Fibroblast of peridontal ligament (primary cell): ENCODE results near the gene RB1.
"Not testable (repeated sequence)": the region's sequence is repeated elsewhere in the genome, so short reads cannot be mapped to it uniquely, and the experiment has no call there.

ENCODE experiments used
- DNase-seq: peaks from one replicate; pipeline ENCODE4 v3.0.0-alpha.2; 2010; ENCODE audit errors: extremely low read depth

RB1 gene

DNA sequence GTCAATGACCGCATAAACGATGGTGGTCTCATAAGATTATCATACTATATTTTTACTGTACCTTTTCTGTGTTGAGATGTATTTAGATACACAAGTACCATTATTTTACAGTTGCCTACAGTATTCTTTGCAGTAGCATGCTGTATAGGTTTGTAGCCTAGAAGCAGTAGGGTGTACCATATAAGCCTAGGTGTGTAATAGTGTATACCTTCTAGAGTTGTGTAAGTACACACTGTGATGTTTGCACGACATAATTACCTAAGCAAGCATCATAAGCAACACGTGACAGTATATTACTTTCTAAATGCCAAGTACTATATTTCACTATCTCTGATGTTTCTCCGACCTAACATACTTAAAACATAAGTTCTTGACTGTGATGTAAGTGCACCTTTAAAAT lies 106.6 kb downstream of the RB1 start:
- DNase-seq: peak; percentile 30

DNA sequence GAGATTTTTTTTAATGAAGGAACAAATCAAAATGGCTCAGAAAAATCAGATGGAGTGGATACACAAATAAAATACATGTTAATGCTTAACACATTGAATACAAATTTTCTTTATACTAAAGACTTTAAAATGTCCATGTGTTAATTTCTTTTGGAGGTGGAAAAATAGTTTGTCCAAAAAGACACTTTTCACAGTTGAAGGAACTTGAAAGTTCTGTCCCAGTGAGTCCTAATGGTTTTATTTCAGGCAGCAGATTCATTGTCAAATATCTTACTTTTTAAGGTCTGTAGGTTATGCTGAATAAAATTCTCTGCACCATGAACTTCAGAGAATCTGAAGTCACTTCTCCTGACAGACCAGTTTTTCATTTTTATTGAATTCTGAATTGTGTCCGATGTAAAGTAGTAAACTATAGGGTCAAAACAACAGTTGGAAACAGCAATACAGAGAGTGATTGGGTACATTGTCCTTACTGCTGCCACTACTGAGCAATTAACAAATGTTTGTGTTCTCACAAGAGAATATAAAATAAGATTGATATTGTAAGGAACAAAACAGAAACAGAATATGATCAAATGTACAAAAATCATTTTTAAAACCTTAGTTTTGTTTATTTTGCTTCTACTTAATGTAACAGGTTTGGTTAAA lies 107.7 kb downstream of the RB1 start:
- DNase-seq: peak; percentile 35

- peak; percentile 55 for DNase-seq
These were observed 108.4 kb downstream of the RB1 start for GRCh38 chr13:48411841-48412531.

- peak; percentile 83 for DNase-seq
These were observed 109.4 kb downstream of the RB1 start, which contains the start of gene LPAR6 for GRCh38 chr13:48412881-48413351. LPAR6 (minus strand) TSS chr13:48413113; CDS start chr13:48412423, 690 bp downstream.

DNA sequence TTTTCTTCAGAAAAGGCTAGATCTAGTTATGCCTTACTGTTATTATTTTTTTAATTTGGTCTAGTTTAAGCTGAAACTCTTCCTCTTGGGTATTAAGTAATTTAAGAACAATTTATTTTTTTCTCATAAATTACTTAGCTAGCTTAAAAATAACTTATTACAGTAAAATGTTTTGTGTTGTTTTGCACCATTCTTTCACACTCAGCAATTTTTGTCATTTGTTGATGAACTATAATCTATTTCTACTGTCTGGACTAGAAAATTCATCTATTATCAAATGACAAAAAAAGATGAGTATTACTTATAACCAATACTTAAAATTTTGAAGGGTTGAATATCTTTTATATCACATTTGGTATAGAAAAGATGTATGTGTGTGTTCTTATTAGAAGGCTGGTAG lies 111.0 kb downstream of the RB1 start:
- DNase-seq: no peak

DNA sequence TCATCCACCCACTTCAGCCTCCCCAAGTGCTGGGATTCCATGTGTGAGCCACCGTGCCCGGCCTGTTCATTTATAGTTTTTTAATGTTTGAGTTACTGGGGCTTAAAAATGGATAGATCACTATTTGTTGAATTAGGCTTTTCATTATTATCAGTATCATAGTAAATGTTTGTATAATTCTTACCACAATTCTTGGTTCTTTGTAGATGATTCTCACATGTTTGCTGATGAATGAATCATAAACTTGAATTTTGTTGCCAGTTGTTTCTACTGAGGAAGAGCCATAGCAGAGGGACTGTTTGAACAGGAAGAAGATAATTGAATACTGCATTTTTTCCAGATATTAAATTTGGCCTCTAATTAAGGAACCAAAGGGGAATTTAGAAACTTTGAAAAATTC lies 112.0 kb downstream of the RB1 start:
- DNase-seq: no peak

DNA sequence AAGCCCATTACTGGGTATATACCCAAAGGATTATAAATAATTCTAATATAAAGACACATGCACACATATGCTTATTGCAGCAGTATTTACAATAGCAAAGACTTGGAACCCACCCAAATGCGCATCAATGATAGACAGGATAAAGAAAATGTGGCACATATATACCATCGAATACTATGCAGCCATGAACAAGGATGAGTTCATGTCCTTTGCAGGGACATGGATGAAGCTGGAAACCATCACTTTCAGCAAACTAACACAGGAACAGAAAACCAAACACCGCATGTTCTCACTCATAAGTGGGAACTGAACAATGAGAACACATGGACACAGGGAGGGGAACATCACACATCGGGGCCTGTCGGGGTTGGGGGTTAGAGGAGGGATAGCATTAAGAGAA lies 118.5 kb downstream of the RB1 start:
- DNase-seq: not testable (repeated sequence)

- DNase-seq: no peak
These were observed 120.7 kb downstream of the RB1 start for GRCh38 chr13:48424212-48424611.

DNA sequence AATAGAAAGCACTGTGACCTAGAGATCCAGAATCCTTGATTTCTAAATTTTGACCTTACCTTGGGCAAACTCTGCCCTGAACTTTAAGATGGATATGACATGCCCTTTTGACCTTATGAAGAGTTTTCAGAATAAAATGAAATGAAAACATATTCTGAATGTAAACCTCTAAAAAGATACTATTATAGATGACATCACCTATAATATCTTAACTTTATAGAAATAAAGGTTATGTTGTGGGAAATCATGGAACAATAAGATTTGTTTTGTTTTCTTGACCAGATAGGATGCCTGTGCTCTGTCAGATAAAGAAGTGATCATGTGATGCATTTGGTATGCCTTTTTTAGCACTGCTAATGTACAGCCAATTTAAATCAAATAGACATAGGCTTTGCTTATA lies 122.5 kb downstream of the RB1 start:
- no peak for DNase-seq

DNA sequence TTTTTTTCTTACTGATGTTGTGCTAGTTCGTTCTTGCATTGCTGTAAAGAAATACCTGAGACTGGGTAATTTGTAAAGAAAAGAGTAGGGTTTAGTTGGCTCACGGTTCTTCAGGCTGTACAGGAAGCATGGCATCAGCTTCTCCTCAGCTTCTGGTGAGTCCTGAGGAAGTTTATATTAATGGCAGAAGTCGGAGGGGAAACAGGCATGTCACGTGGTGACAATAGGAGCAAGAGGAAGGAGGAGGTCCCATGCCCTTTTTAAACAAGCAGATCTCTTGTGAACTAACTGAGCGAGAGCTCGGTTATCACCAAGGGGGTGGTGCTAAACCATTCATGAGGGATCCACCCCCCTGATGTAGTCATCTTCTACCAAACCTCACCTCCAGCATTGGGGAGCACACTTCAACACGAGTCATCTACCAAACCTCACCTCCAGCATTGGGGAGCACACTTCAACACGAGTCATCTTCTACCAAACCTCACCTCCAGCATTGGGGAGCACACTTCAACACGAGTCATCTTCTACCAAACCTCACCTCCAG lies 123.3 kb downstream of the RB1 start:
- DNase-seq: not testable (repeated sequence)

DNA sequence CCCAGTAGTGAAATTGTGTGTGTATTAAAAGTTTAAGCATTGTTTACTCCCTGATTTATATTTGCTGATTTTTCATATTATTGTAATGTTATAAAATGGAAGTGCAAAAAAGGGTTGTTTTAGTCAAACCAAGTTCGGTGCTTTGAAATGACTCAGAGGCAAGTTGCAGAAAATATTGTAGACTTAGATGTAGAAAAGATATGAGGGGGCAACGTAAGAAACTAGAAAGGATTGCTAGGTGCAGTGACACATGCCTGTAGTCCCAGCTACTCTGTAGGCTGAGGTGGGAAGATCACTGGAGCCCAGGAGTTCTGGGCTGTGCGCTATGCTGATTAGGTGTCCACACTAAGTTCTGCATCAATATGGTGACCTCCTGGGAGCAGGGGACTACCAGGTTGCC lies 125.5 kb downstream of the RB1 start:
- DNase-seq: no peak

DNA sequence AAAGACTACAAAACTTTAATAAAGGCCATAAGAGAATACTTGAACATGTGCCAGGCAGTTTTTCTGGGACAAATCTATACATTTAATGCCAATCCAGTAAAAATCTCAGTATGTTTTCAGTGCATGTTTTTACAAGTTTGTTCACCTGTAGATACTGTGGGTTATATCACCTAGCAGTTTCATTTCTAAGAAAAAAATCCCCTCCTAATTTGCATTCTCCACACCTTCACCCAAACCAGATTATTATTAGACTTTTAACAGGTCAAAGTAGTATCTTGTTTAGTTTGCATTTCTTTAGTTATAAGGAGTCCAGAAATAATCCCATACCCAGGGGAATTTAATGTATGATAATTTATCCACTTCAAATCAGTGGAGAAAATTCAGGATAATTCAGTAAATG lies 126.3 kb downstream of the RB1 start:
- DNase-seq: no peak

DNA sequence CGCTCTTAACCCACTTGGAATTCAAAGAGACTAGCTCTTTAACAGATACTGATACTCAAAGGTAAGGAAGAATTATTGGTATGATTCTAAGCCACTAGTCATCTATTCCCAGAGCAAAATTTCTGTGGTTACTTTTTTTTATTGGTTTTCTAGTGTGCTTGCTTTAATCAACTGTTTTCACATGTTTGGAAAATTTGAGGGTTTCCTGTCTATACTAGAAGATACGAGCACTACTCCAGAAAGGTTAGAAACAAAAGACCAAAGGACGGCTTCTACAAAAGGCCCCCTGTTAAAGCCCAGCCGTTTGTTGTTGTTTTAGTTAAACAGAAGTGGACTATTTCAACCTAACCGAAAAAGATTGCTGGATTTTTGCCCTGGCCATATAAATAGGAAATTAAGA lies 127.9 kb downstream of the RB1 start:
- DNase-seq: peak; percentile 52

DNA sequence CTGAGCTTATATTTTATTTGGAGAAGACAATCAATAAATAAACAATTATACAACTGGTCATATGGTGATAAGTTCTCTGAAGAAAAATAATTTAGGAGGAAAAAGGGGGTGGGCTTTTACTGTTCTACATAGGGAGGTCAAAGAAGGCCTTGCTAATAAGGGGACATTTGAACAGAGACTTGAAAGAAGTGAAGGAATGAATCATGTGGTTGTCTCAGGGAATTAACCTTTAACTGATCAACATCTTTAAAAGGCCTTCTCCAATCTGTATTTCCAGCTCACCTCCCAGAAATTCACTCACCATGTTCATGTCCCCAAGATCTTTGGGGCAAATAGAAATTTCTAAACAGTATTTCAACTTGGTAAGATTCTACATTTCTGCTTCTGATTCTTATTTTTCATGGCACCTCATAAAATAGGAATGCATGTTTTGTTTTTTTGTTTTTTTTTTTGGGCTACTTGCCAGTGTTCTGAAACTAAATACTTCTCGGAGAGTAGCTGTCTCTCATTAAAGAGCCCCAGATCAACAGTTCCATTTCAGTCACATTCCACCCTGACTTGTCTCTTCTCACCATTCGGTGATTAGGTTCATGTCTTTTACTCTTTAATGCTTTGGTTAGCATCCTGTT lies 128.6 kb downstream of the RB1 start:
- DNase-seq: peak; percentile 69

DNA sequence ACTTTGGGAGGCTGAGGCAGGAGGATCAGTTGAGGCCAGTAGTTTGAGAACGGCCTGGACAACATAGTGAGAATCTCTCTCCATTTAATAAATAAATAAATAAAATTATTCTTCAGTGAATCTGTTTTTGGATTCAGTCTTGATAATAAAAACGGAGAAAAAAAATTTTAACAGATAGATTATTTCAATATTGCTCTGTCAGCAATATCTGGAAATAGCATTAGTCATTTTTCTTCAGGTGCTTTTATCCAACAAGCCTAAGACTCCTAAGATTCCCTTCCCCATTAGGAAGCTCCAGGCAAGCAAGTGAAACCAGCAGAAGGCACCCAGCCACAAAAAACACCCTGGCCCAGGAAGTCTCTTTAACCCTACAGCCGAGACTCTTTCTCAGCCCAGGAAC lies 130.6 kb downstream of the RB1 start:
- no peak for DNase-seq

- DNase-seq: no peak
These were observed 133.2 kb downstream of the RB1 start for GRCh38 chr13:48436661-48437288.

DNA sequence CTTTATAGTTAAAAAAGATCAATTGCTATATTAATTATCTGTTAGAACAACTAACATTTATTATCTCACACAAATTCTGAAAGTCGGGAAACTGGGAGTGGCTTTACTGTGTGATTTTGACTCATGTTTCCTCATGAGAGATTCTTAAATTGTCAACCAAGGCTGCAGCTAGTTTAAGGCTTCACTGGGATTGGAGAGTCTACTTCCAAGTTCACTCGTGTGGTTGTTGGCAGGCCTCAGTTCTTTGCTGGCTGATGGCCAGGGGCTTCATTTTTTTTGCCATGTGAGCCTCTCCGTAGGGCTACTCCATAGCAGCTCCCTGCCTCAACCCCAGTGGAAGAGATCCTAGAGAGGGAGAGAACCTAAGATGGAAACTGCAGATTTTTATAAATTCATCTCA lies 133.8 kb downstream of the RB1 start:
- peak; percentile 94 for DNase-seq

GRCh38 chr13:48443442-48444208 lies 140.1 kb downstream of the RB1 start:
- DNase-seq: no peak

GRCh38 chr13:48446464-48446863 lies 142.9 kb downstream of the RB1 start:
- peak; percentile 78 for DNase-seq

DNA sequence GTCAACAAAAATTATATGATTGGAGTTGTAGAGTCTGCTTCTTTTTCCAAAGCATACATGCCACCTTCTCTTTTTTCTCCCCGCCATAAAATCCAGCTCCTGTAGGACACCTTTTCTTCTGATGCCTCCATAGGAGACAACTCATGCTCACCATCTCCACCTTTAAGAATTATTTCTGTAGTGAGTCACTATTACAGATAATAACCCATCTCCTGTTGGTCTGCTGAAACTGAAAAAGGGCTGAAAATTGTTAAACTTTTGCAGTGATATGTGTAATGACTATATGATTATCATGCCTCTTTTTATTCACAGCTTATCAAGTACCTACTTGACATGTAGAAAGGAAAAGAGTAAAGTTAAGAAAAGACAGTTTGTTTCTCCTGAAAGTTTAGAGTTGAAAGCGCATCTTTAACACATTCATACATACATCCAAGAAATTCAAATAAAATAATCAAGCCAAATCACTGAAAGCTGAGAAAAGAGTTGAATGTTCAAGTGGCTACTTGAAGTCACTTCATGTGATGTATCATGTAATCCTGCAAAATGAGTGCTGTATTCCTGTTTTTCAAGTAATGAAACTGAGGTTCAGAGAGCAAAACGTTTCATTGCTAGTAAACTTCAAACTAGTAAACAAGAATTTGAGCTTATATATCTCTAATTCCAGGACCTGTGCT lies 144.9 kb downstream of the RB1 start:
- DNase-seq: peak; percentile 28
